SU-DHL-6 (cell line): ENCODE measurements around the gene TRAF3IP3.

Experiments used
- H2AFZ ChIP-seq: fragments of 200-600 bp; sonication (generic); 2 replicates; pipeline ENCODE4 v1.6.1; 2014; ENCODE audit warnings: low read depth, mild to moderate bottlenecking, moderate library complexity, mixed read lengths, antibody characterized with exemption, low read length; ENCODE audit not compliant: severe bottlenecking
- H3F3A ChIP-seq: fragments of 200-600 bp; shearing (Covaris generic); 2 replicates; pipeline ENCODE4 v1.6.0; 2016; ENCODE audit warnings: antibody characterized with exemption, mild to moderate bottlenecking; ENCODE audit not compliant: insufficient read depth
- H3K27ac ChIP-seq: fragments of 200-600 bp; sonication (generic); 2 replicates; pipeline ENCODE4 v1.5.1; 2016; ENCODE audit warnings: low read depth, mild to moderate bottlenecking, low read length, moderate library complexity, mixed read lengths
- H3K27me3 ChIP-seq: fragments of 200-600 bp; sonication (generic), shearing (Covaris generic); 2 replicates; pipeline ENCODE4 v1.6.0; 2014; ENCODE audit warnings: mild to moderate bottlenecking, low read length
- H3K36me3 ChIP-seq: fragments of 200-600 bp; sonication (generic); 2 replicates; pipeline ENCODE4 v1.6.1; 2014; ENCODE audit warnings: mild to moderate bottlenecking, low read length, mixed read lengths
- H3K4me2 ChIP-seq: fragments of 300-600, 200-600 bp; shearing (Covaris generic), sonication (generic); 2 replicates; pipeline ENCODE4 v1.6.0; 2014; ENCODE audit warnings: low read length, low read depth, mild to moderate bottlenecking; ENCODE audit not compliant: poor library complexity, severe bottlenecking
- H3K4me3 ChIP-seq: fragments of 200-600 bp; sonication (generic); 2 replicates; pipeline ENCODE4 v1.5.1; 2014; ENCODE audit warnings: antibody characterized with exemption, low read length, mild to moderate bottlenecking, mixed read lengths; ENCODE audit not compliant: insufficient read depth, poor library complexity, severe bottlenecking
- H3K79me2 ChIP-seq: fragments of 200-600 bp; sonication (generic); 2 replicates; pipeline ENCODE4 v1.6.1; 2014; ENCODE audit warnings: mild to moderate bottlenecking, low read length, moderate library complexity; ENCODE audit not compliant: insufficient read depth
- H3K9ac ChIP-seq: fragments of 200-600 bp; sonication (generic); 2 replicates; pipeline ENCODE4 v1.7.0; 2014; ENCODE audit warnings: mild to moderate bottlenecking, low read length
- H3K9me2 ChIP-seq: fragments of 200-600 bp; sonication (generic); replicated peaks from 2 replicates; pipeline ENCODE4 v1.6.1; 2014; ENCODE audit warnings: low read length; ENCODE audit not compliant: insufficient read depth
- H3K9me3 ChIP-seq: fragments of 200-600 bp; sonication (generic); 2 replicates; pipeline ENCODE4 v1.6.1; 2014; ENCODE audit warnings: low read length, mixed read lengths; ENCODE audit not compliant: insufficient read depth
- H4K20me1 ChIP-seq: fragments of 200-600 bp; sonication (generic); 2 replicates; pipeline ENCODE4 v1.6.1; 2014; ENCODE audit warnings: low read depth, mild to moderate bottlenecking, antibody characterized with exemption, low read length, moderate library complexity, mixed read lengths
- CTCF ChIP-seq: fragments of 200-600 bp; sonication (generic); IDR thresholded peaks from one replicate; pipeline ENCODE4 v1.5.1; 2017; ENCODE audit warnings: antibody characterized with exemption, mild to moderate bottlenecking, low read length, moderate library complexity; ENCODE audit not compliant: insufficient read depth, poor library complexity, severe bottlenecking
- EZH2phosphoT487 ChIP-seq: fragments of 200-600 bp; sonication (generic), shearing (Covaris generic); conservative IDR thresholded peaks from 2 replicates; pipeline ENCODE4 v1.6.1; 2018; ENCODE audit warnings: mild to moderate bottlenecking, antibody characterized with exemption, low read length, moderate library complexity, mixed read lengths

TRAF3IP3 gene

GRCh38 chr1:209805341-209805781, 49.5 kb downstream of the TRAF3IP3 start:
- H3K79me2 ChIP-seq: no peaks in the 10 kb centered on the region
- H3F3A ChIP-seq: no peaks in the 10 kb centered on the region
- H3K27ac ChIP-seq: no peak overlapping the region
- H3K4me2 ChIP-seq: no peak overlapping the region
- no peak overlapping the region for H3K9ac ChIP-seq
- no peaks in the 10 kb centered on the region for H3K36me3 ChIP-seq
- no peaks in the 10 kb centered on the region for H3K9me3 ChIP-seq
- H3K4me3 ChIP-seq: no peak overlapping the region
- TF ChIP-seq EZH2phosphoT487 (no peak), CTCF (no peak)
- no peak overlapping the region for H2AFZ ChIP-seq
- no peaks in the 10 kb centered on the region for H3K27me3 ChIP-seq
- no peaks in the 10 kb centered on the region for H3K9me2 ChIP-seq
- H4K20me1 ChIP-seq: no peaks in the 10 kb centered on the region

DNA sequence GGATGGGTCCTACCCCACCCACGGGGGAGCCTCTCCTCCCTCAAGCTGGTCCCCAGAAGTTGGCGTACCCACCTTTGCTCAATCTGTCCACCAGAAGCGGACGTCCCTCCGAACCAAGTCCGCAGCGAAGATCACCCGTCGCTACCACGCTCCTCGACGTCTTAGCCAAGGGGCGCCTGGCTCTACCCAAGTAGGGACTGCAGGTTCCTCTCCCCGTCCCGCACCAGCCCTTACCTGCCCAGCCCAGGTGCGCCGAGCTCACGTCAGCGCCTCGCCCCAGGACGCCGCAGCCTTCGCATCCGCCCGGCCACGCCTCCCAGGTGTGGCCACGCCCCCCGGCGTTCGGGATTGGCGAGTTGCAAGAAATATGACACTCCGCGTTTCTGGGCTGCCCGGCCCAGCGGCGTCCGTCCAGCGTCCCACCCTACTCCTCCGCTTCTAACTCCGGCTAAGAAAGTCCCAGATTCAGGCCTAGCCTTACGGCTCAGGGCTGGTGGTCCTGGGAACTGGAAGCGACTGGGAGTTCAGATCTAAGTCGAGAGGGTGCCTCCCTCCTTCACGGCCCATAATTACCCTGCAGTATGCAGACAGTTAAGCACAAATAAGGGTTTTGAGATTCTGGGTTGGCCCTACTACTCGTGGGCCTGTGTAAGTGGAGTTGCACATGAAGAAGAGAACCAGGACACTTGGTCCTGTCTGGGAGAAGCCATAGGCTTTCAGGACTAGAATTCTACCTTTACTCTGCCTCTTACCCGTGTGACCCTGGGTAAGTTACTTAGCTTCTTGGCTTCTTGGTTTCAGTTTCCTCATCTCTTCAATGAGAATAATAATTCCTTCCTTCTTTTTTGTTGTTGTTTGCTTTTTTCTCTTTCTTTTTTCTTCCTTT, 50.3 kb downstream of the TRAF3IP3 start, which contains the start of gene IRF6:
Gene IRF6 (minus strand): TSS at position 268 of the 886 bp plus-strand sequence. CDS start 4,729 bp downstream, outside the sequence.
- H3K9ac ChIP-seq: no peak within 1 kb of the TSS
- no peaks in the 10 kb centered on the region for H3F3A ChIP-seq
- no peak within 1 kb of the TSS for H3K27ac ChIP-seq
- no peaks in the 10 kb centered on the region for H4K20me1 ChIP-seq
- H3K9me3 ChIP-seq: no peaks in the 10 kb centered on the region
- no peaks in the 10 kb centered on the region for H3K79me2 ChIP-seq
- H3K4me3 ChIP-seq: no peak within 1 kb of the TSS
- H3K36me3 ChIP-seq: no peaks in the 10 kb centered on the region
- no peak for TF ChIP-seq EZH2phosphoT487
- TF ChIP-seq CTCF: no peak
- peak within 1 kb of the TSS; percentile 90 for H2AFZ ChIP-seq
- peak within 1 kb of the TSS; percentile 44 for H3K4me2 ChIP-seq
- no peaks in the 10 kb centered on the region for H3K27me3 ChIP-seq
- H3K9me2 ChIP-seq: no peaks in the 10 kb centered on the region

DNA sequence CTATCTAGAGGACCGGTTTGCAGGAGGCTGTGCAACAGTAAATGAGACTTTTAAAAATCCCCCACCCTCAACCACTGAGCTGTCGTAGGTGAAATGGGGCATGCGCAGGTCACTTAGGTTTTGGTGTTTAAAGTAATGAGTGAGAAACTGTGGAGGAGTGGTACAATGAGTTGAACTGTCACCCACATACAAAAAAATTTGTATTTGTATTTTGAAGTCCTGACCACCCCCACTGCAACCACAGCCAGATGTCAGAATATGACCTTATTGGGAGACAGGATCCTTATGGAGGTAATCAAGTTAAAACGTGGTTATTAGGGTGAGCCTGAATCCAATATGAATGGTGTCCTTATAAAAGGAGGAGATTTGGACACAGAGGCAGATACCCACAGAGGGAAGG, 51.7 kb downstream of the TRAF3IP3 start:
- Histone ChIP-seq H3K9me2 (no peaks in the 10 kb centered on the region), H3F3A (no peaks in the 10 kb centered on the region), H3K9ac (no peak overlapping the region), H3K36me3 (no peaks in the 10 kb centered on the region), H2AFZ (no peak overlapping the region), H3K4me3 (no peak overlapping the region), H3K9me3 (no peaks in the 10 kb centered on the region), H3K27ac (no peak overlapping the region), H3K4me2 (no peak overlapping the region), H4K20me1 (no peaks in the 10 kb centered on the region), H3K79me2 (no peaks in the 10 kb centered on the region), H3K27me3 (no peaks in the 10 kb centered on the region)
- TF ChIP-seq EZH2phosphoT487: no peak
- TF ChIP-seq CTCF: no peak
